OCI-LY3 (cell line): ENCODE measurements around the gene HLA-C.
"Not testable (repeated sequence)": the region's sequence is repeated elsewhere in the genome, so short reads cannot be mapped to it uniquely, and the experiment has no call there.

Source experiments
- H2AFZ ChIP-seq: fragments of 200-600, 300-600 bp; shearing (Covaris generic); 2 replicates; pipeline ENCODE4 v1.6.0; 2014; ENCODE audit warnings: antibody characterized with exemption, low read depth, low read length
- H3K27ac ChIP-seq: fragments of 200-600, 300-600 bp; sonication (generic); 2 replicates; pipeline ENCODE4 v1.5.1; 2014; ENCODE audit warnings: mild to moderate bottlenecking, low read length, moderate library complexity, mixed read lengths
- H3K27me3 ChIP-seq: fragments of 200-600, 300-600 bp; sonication (generic); 2 replicates; pipeline ENCODE4 v1.6.1; 2014; ENCODE audit warnings: low read depth, low read length, mixed read lengths
- H3K36me3 ChIP-seq: fragments of 200-600, 300-600 bp; sonication (generic); replicated peaks from 2 replicates; pipeline ENCODE3; 2014; ENCODE audit warnings: low read depth, low read length, mixed read lengths
- H3K4me1 ChIP-seq: fragments of 300-600, 200-600 bp; sonication (generic); 2 replicates; pipeline ENCODE4 v1.6.1; 2014; ENCODE audit warnings: low read length, mixed read lengths
- H3K4me2 ChIP-seq: fragments of 200-600, 300-600 bp; sonication (generic); 2 replicates; pipeline ENCODE4 v1.6.1; 2014; ENCODE audit warnings: low read length, mixed read lengths
- H3K4me3 ChIP-seq: fragments of 300-600, 200-600 bp; sonication (generic); 2 replicates; pipeline ENCODE4 v1.5.1; 2014; ENCODE audit warnings: antibody characterized with exemption, mild to moderate bottlenecking, low read length, moderate library complexity
- H3K79me2 ChIP-seq: fragments of 300-600, 200-600 bp; shearing (Covaris generic); 2 replicates; pipeline ENCODE4 v1.6.1; 2014; ENCODE audit warnings: mild to moderate bottlenecking, low read length, mixed read lengths
- H3K9ac ChIP-seq: fragments of 300-600, 200-600 bp; shearing (Covaris generic); 2 replicates; pipeline ENCODE4 v1.6.0; 2014; ENCODE audit warnings: mild to moderate bottlenecking, low read length, moderate library complexity
- H3K9me3 ChIP-seq: fragments of 200-600, 300-600 bp; shearing (Covaris generic); 2 replicates; pipeline ENCODE4 v1.6.1; 2014; ENCODE audit warnings: low read length, mixed read lengths; ENCODE audit not compliant: insufficient read depth
- H4K20me1 ChIP-seq: fragments of 200-600, 300-600 bp; sonication (generic); 2 replicates; pipeline ENCODE4 v1.6.1; 2016; ENCODE audit warnings: low read length, mixed read lengths; ENCODE audit not compliant: insufficient read depth
- CTCF ChIP-seq: fragments of 200-600, 300-600 bp; sonication (generic); IDR thresholded peaks from 2 replicates; pipeline ENCODE4 v1.5.1; 2014; ENCODE audit warnings: antibody characterized with exemption, low read length, low read depth
- EZH2phosphoT487 ChIP-seq: fragments of 200-600 bp; shearing (Covaris generic); IDR thresholded peaks from 2 replicates; pipeline ENCODE4 v1.6.1; 2018; ENCODE audit warnings: antibody characterized with exemption, mixed run types, low read depth

The HLA-C gene

GRCh38 chr6:31246051-31246521 lies 25.8 kb downstream of the HLA-C start:
- no peak overlapping the region for H3K4me2 ChIP-seq

DNA sequence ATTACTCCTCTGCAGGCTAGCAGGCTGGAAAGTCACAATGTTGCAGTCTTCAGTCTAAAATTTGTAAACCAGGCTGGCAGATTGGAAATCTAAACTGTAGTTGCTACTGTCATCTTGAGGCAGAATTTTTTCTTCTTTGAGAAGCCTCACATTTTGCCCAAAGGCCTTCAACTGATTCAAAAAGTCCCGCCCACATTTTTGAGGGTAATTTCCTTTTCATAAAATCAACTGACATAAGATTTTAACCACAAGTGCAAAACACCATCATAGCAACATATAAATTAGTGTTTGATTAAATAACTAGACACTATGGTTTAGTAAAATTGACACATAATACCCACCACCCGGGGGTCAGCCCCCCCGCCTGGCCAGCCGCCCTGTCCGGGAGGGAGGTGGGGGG lies 28.4 kb downstream of the HLA-C start:
- H2AFZ ChIP-seq, result no peak overlapping the region
- no peaks in the 10 kb centered on the region for H3K27me3 ChIP-seq
- H3K27ac ChIP-seq, result no peak overlapping the region
- H3K4me2 ChIP-seq, result no peak overlapping the region
- H3K9me3 ChIP-seq, result no peaks in the 10 kb centered on the region
- H4K20me1 ChIP-seq, result no peaks in the 10 kb centered on the region
- no peak overlapping the region for H3K9ac ChIP-seq
- no peaks in the 10 kb centered on the region for H3K4me1 ChIP-seq
- no peaks in the 10 kb centered on the region for H3K36me3 ChIP-seq
- no peak overlapping the region for H3K4me3 ChIP-seq
- TF ChIP-seq CTCF (no peak), EZH2phosphoT487 (no peak)
- no peaks in the 10 kb centered on the region for H3K79me2 ChIP-seq

More at GRCh38 chr6:31246051-31246521, 25.8 kb downstream of the HLA-C start:
- TF ChIP-seq CTCF (no peak), EZH2phosphoT487 (no peak)
- Histone ChIP-seq H3K27me3 (no peaks in the 10 kb centered on the region), H3K79me2 (no peaks in the 10 kb centered on the region), H3K9ac (no peak overlapping the region), H3K4me3 (no peak overlapping the region), H4K20me1 (no peaks in the 10 kb centered on the region), H3K27ac (no peak overlapping the region), H2AFZ (no peak overlapping the region), H3K36me3 (no peaks in the 10 kb centered on the region), H3K9me3 (no peaks in the 10 kb centered on the region), H3K4me1 (no peaks in the 10 kb centered on the region)

DNA sequence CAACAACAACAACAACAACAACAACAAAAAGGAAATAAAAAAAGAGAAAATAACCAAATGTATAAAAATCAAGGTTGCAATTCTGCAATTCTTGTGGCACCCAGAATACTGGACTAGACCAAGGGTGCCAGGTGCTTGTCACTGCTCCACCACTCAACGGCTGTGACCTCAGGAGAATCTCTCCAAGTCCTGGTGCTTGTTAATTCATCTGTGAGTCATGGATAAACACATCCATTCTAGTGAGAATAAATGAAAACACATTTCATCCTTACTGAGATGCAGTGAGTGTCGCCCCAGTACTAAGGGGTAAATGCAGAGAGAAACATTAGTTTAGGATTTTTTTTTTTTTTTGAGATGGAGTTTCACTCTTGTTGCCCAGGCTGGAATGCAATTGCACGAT lies 32.0 kb downstream of the HLA-C start:
- Histone ChIP-seq H4K20me1 (no peaks in the 10 kb centered on the region), H3K4me3 (no peak overlapping the region), H3K9ac (no peak overlapping the region), H3K27me3 (no peaks in the 10 kb centered on the region), H3K4me1 (no peaks in the 10 kb centered on the region), H3K9me3 (no peaks in the 10 kb centered on the region), H3K36me3 (no peaks in the 10 kb centered on the region), H3K79me2 (no peaks in the 10 kb centered on the region), H2AFZ (no peak overlapping the region), H3K27ac (no peak overlapping the region), H3K4me2 (no peak overlapping the region)
- TF ChIP-seq CTCF (no peak), EZH2phosphoT487 (no peak)

- not testable (repeated sequence) for H3K4me3 ChIP-seq, H3K4me1 ChIP-seq, H3K9ac ChIP-seq, H3K9me3 ChIP-seq, H3K36me3 ChIP-seq, H3K27ac ChIP-seq, H3K79me2 ChIP-seq, H3K27me3 ChIP-seq, H2AFZ ChIP-seq, H4K20me1 ChIP-seq, H3K4me2 ChIP-seq
Observed at GRCh38 chr6:31234101-31234500, 37.8 kb downstream of the HLA-C start.

DNA sequence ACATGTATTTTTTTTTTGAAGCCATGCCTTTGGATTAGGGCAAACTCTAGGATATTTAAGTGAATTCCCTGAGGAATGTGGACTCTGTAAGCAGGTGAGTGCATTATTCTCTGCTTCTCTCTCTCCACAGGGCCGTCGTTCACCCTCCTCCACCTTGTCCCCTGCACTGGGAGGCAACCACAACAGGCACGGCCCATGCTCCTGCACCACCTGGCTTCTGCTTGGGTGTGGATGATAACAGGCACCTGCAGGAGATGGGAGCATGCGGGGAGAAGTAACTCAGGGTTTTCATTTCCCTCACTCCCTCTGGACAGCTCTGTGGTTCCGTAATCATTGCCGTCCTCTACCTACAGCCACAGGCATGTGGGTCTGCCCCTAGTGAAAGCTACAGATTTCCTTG lies 43.4 kb downstream of the HLA-C start:
- H3K4me1 ChIP-seq, result no peaks in the 10 kb centered on the region
- H3K9me3 ChIP-seq, result no peaks in the 10 kb centered on the region
- H3K4me3 ChIP-seq, result no peak overlapping the region
- H3K27me3 ChIP-seq, result no peaks in the 10 kb centered on the region
- no peaks in the 10 kb centered on the region for H3K79me2 ChIP-seq
- H3K27ac ChIP-seq, result no peak overlapping the region
- no peak for TF ChIP-seq CTCF
- no peak for TF ChIP-seq EZH2phosphoT487
- no peaks in the 10 kb centered on the region for H3K36me3 ChIP-seq
- H2AFZ ChIP-seq, result no peak overlapping the region
- no peak overlapping the region for H3K9ac ChIP-seq
- no peak overlapping the region for H3K4me2 ChIP-seq
- H4K20me1 ChIP-seq, result no peaks in the 10 kb centered on the region
